Measurements from ENCODE around the gene OR10J1. TPM values are rescaled to one million over a fixed set of nuclear protein-coding genes. Genes with fewer than 3 reads are reported as not detected.
"Not testable (repeated sequence)": the region's sequence is repeated elsewhere in the genome, so short reads cannot be mapped to it uniquely, and the experiment has no call there.

The OR10J1 gene
- total RNA-seq, 2 experiments from 2014 or later, result not detected

- no peaks in the 10 kb centered on the region for H3K4me1 Mint-ChIP-seq
- H3K9me3 Mint-ChIP-seq (ENCODE audit: low read depth), result peaks cover 2% of the 10 kb centered on the region
- peaks cover 8% of the 10 kb centered on the region for H3K27me3 Mint-ChIP-seq
- ChIA-PET CTCF (no interaction called here), POLR2A (no interaction called here)
- H3K4me3 Mint-ChIP-seq, result no peak overlapping the region
- no peaks in the 10 kb centered on the region for H3K36me3 Mint-ChIP-seq (ENCODE audit: low read depth)
- DNase-seq (no peak), ATAC-seq (no peak)
- intact Hi-C loops (cut with DNase I, micrococcal nuclease), result no loop called here
- no peak overlapping the region for H3K27ac Mint-ChIP-seq
Observed at GRCh38 chr1:159444511-159444910, 5.0 kb downstream of the OR10J1 start.

GRCh38 chr1:159448181-159448580, 8.7 kb downstream of the OR10J1 start:
- Mint-ChIP-seq H3K4me3 (no peak overlapping the region), H3K9me3 (ENCODE audit: low read depth) (peaks cover 4% of the 10 kb centered on the region), H3K4me1 (no peaks in the 10 kb centered on the region), H3K27ac (no peak overlapping the region), H3K36me3 (ENCODE audit: low read depth) (no peaks in the 10 kb centered on the region), H3K27me3 (no peaks in the 10 kb centered on the region)
- intact Hi-C loops (cut with DNase I, micrococcal nuclease), result no loop called here
- DNase-seq (no peak), ATAC-seq (no peak)
- CTCF ChIA-PET, result no interaction called here
- POLR2A ChIA-PET, result no interaction called here

DNA sequence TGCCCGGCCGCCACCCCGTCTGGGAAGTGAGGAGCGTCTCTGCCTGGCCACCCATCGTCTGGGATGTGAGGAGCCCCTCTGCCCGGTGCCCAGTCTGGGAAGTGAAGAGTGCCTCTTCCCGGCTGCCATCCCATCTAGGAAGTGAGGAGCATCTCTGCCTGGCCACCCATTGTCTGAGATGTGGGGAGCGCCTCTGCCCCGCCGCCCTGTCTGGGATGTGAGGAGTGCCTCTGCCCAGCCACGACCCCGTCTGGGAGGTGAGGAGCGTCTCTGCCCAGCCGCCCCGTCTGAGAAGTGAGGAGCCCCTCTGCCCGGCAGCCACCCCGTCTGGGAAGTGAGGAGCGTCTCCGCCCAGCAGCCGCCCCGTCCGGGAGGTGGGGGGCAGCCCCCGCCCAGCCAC, 10.1 kb downstream of the OR10J1 start:
- H3K27me3 Mint-ChIP-seq; H3K27ac Mint-ChIP-seq; CTCF ChIA-PET; intact Hi-C loops (cut with DNase I, micrococcal nuclease); POLR2A ChIA-PET; H3K9me3 Mint-ChIP-seq (ENCODE audit: low read depth); H3K4me3 Mint-ChIP-seq; H3K4me1 Mint-ChIP-seq; DNase-seq; H3K36me3 Mint-ChIP-seq (ENCODE audit: low read depth); ATAC-seq: not testable (repeated sequence)

- no peak for DNase-seq
- Mint-ChIP-seq H3K27me3 (no peaks in the 10 kb centered on the region), H3K4me1 (no peaks in the 10 kb centered on the region), H3K4me3 (no peak overlapping the region), H3K9me3 (ENCODE audit: low read depth) (peaks cover 12% of the 10 kb centered on the region), H3K27ac (no peak overlapping the region), H3K36me3 (ENCODE audit: low read depth) (no peaks in the 10 kb centered on the region)
- POLR2A ChIA-PET, result no interaction called here
- ATAC-seq, result no peak
- intact Hi-C loops (cut with DNase I, micrococcal nuclease), result no loop called here
- CTCF ChIA-PET, result no interaction called here
Observed at GRCh38 chr1:159459551-159459950, 20.0 kb downstream of the OR10J1 start.

GRCh38 chr1:159465191-159465603, 25.7 kb downstream of the OR10J1 start:
- intact Hi-C loops (cut with DNase I, micrococcal nuclease), result no loop called here
- Mint-ChIP-seq H3K4me1 (no peaks in the 10 kb centered on the region), H3K27me3 (peaks cover 8% of the 10 kb centered on the region), H3K4me3 (no peak overlapping the region), H3K27ac (no peak overlapping the region), H3K36me3 (ENCODE audit: low read depth) (no peaks in the 10 kb centered on the region), H3K9me3 (ENCODE audit: low read depth) (peaks cover 7% of the 10 kb centered on the region)
- no peak for DNase-seq
- POLR2A ChIA-PET, result no interaction called here
- CTCF ChIA-PET, result no interaction called here
- no peak for ATAC-seq

GRCh38 chr1:159468321-159468720, 28.8 kb downstream of the OR10J1 start:
- Mint-ChIP-seq H3K4me1 (no peaks in the 10 kb centered on the region), H3K27me3 (peaks cover 8% of the 10 kb centered on the region), H3K36me3 (ENCODE audit: low read depth) (no peaks in the 10 kb centered on the region), H3K9me3 (ENCODE audit: low read depth) (no peaks in the 10 kb centered on the region), H3K27ac (no peak overlapping the region), H3K4me3 (no peak overlapping the region)
- CTCF ChIA-PET, result no interaction called here
- ATAC-seq, result no peak
- no peak for DNase-seq
- POLR2A ChIA-PET, result no interaction called here
- intact Hi-C loops (cut with DNase I, micrococcal nuclease), result no loop called here

- Mint-ChIP-seq H3K27ac (no peak overlapping the region), H3K4me1 (no peaks in the 10 kb centered on the region), H3K9me3 (ENCODE audit: low read depth) (no peaks in the 10 kb centered on the region), H3K4me3 (no peak overlapping the region), H3K36me3 (ENCODE audit: low read depth) (no peaks in the 10 kb centered on the region), H3K27me3 (peaks cover 9% of the 10 kb centered on the region)
- intact Hi-C loops (cut with DNase I, micrococcal nuclease), result no loop called here
- POLR2A ChIA-PET, result no interaction called here
- ATAC-seq (no peak), DNase-seq (no peak)
- CTCF ChIA-PET, result no interaction called here
Observed at GRCh38 chr1:159469921-159470533, 30.5 kb downstream of the OR10J1 start.

DNA sequence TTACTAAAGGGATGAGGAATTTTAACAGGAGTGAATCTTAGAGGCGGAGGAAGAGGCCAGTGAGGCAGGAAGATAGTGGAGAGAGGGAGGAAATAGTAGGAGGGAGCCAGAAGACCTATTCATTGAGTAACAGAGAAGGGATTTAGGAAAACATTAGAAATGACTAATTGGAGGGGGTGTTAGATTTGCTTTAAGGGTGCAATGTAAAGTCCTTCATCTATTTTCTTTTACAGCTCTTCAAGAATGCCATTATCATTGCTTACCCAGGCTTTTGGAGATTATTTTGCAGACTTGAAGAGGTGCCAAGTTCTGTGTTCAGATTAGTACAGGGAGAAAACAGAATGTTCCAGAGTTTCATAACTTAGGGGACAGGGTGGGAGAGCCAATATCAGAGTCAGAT, 33.8 kb downstream of the OR10J1 start:
- no peaks in the 10 kb centered on the region for H3K36me3 Mint-ChIP-seq (ENCODE audit: low read depth)
- peaks cover 2% of the 10 kb centered on the region for H3K27me3 Mint-ChIP-seq
- CTCF ChIA-PET, result no interaction called here
- ATAC-seq (no peak), DNase-seq (no peak)
- no peak overlapping the region for H3K4me3 Mint-ChIP-seq
- no peaks in the 10 kb centered on the region for H3K9me3 Mint-ChIP-seq (ENCODE audit: low read depth)
- intact Hi-C loops (cut with DNase I, micrococcal nuclease), result no loop called here
- H3K4me1 Mint-ChIP-seq, result no peaks in the 10 kb centered on the region
- no peak overlapping the region for H3K27ac Mint-ChIP-seq
- POLR2A ChIA-PET, result no interaction called here

GRCh38 chr1:159474926-159475325, 35.4 kb downstream of the OR10J1 start:
- H3K4me1 Mint-ChIP-seq, result no peaks in the 10 kb centered on the region

DNA sequence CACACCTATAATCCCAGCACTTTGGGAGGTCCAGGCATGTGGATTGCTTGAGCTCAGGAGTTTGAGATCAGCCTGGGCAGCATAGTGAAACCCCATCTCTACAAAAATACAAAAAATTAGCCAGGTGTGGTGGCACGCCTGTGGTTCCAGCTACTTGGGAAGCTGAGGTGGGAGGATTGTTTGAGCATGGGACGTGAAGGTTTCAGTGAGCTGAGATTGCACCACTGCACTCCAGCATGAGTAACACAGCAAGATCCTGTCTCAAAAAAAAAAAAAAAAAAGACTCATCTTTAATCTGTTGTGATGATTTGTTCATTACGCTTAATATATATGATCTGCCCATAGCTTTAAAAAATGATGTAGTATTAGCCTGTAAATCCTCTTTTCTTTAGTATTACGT, 44.0 kb downstream of the OR10J1 start:
- ChIA-PET POLR2A (no interaction called here), CTCF (no interaction called here)
- ATAC-seq, result no peak
- H3K4me1 Mint-ChIP-seq, result no peaks in the 10 kb centered on the region
- intact Hi-C loops (cut with DNase I, micrococcal nuclease), result no loop called here
- no peaks in the 10 kb centered on the region for H3K9me3 Mint-ChIP-seq (ENCODE audit: low read depth)
- no peaks in the 10 kb centered on the region for H3K36me3 Mint-ChIP-seq (ENCODE audit: low read depth)
- DNase-seq, result no peak
- H3K27ac Mint-ChIP-seq, result no peak overlapping the region
- peaks cover 4% of the 10 kb centered on the region for H3K27me3 Mint-ChIP-seq
- H3K4me3 Mint-ChIP-seq, result no peak overlapping the region

More at GRCh38 chr1:159474926-159475325, 35.4 kb downstream of the OR10J1 start:
- no peak overlapping the region for H3K4me3 Mint-ChIP-seq
- no peak for ATAC-seq
- intact Hi-C loops (cut with DNase I, micrococcal nuclease), result no loop called here
- no peak for DNase-seq
- H3K9me3 Mint-ChIP-seq (ENCODE audit: low read depth), result no peaks in the 10 kb centered on the region
- CTCF ChIA-PET, result no interaction called here
- H3K36me3 Mint-ChIP-seq (ENCODE audit: low read depth), result no peaks in the 10 kb centered on the region
- no peak overlapping the region for H3K27ac Mint-ChIP-seq
- H3K27me3 Mint-ChIP-seq, result peaks cover 2% of the 10 kb centered on the region
- POLR2A ChIA-PET, result no interaction called here

Other genes starting within 250 kb of the OR10J1 start
- not detected for gene ACKR1, start 234.8 kb upstream of the OR10J1 start, total RNA-seq
- not detected for gene FCER1A, start 137.4 kb upstream of the OR10J1 start, total RNA-seq
- not detected for gene OR10J4, start 7.5 kb upstream of the OR10J1 start, total RNA-seq
- not detected for gene OR10J5, start 96.3 kb downstream of the OR10J1 start, total RNA-seq
- gene APCS, start 148.1 kb downstream of the OR10J1 start, total RNA-seq, result not detected